EH (cell line): Measurements from ENCODE around the gene BANF1.
"Not testable (repeated sequence)": the region's sequence is repeated elsewhere in the genome, so short reads cannot be mapped to it uniquely, and the experiment has no call there.

Experiments
- DNase-seq: peaks from one replicate; pipeline ENCODE4 v3.0.0-alpha.2; 2015; ENCODE audit warnings: low read depth

The BANF1 gene

DNA sequence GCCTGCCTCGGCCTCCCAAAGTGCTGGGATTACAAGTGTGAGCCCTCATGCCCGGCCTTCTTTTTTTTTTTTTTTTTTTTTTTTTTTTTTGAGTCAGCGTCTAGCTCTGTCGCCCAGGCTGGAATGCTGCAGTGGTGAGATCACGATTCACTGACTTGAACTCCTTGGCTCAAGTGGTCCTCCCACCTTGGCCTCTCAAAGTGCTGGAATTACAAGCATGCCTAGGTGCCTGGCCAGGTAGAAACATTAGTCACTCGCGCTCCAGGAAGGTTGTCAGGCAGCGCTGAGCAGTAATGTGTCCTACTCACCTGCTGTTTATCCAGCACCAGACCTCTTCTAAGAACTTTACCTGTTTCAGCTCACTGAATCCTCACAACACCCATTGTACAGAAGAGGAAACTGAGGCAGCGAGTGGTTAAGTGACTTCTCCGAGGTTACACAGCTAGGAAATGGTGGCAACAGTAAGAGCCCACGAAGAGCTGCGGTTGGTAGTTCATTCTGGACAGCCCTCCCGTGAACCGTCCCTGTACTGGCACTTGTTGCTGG lies 9.0 kb downstream of the BANF1 start:
- DNase-seq = peak; percentile 78

DNA sequence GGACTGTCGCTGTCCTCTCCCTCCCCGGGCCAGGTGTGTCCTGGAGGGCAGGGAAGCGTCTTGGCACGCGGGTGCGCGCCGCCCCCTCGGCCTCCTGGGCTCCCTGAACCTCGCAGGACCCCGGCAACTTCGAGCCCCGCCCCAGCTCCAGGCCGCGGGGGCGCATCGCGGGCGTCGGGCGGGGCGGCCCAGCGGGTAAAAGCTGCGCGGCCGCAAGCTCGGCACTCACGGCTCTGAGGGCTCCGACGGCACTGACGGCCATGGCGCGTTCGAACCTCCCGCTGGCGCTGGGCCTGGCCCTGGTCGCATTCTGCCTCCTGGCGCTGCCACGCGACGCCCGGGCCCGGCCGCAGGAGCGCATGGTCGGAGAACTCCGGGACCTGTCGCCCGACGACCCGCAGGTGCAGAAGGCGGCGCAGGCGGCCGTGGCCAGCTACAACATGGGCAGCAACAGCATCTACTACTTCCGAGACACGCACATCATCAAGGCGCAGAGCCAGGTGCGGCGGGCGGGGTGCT lies 9.5 kb downstream of the BANF1 start, which contains the start of gene CST6:
CST6 (plus strand) TSS at position 224 of the 519 bp plus-strand sequence; CDS start at position 261, 37 bp downstream.
- no peak for DNase-seq

DNA sequence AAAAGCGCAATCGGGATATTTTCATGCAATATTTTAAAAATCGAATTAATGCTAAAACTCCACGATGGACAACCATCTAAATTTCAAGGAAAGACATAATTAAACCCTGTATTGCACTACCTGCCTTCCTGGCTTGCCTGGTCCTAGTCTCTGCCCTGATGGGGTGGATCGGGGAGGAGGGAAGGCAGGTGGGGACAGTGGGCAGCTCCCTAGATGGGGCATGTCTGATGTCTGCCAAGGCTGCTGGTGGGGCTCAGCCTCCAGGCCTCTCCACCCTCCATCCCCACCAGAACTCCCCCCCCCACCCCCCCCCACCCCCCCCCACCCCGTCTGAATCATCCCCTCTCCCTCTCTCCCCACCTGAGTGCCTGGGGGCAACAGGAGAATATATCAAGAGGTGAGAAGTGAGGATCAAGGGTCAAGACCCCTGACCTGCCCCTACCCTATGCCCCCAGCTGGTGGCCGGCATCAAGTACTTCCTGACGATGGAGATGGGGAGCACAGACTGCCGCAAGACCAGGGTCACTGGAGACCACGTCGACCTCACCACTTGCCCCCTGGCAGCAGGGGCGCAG lies 10.2 kb downstream of the BANF1 start:
- DNase-seq = no peak

GRCh38 chr11:66012946-66013761 lies 10.9 kb downstream of the BANF1 start:
- DNase-seq = no peak

GRCh38 chr11:66013762-66014100 lies 11.4 kb downstream of the BANF1 start:
- DNase-seq = no peak

GRCh38 chr11:66014804-66015453 lies 12.6 kb downstream of the BANF1 start:
- DNase-seq = no peak

DNA sequence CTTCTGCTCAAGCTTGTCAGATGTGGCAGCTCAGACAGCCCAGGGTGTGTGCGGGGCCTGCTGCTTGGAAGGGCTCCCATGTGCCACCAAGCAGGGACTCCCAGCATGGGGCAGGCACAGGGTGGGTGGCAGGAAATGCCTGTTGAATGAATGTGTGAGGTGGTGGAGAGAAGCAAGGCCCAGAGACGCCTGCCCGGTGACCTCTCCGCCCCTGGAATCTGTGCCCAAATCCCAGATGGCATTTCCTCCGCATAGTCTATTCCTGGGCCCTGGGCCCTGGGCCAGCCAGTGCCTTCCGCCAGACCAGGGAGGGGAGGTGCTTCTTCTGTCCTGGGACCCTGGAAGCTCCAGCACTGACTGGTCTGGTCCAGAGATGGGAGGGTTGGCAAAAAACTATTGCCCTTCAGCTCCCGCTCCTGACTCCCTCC lies 13.2 kb downstream of the BANF1 start:
- DNase-seq = peak; percentile 90

DNA sequence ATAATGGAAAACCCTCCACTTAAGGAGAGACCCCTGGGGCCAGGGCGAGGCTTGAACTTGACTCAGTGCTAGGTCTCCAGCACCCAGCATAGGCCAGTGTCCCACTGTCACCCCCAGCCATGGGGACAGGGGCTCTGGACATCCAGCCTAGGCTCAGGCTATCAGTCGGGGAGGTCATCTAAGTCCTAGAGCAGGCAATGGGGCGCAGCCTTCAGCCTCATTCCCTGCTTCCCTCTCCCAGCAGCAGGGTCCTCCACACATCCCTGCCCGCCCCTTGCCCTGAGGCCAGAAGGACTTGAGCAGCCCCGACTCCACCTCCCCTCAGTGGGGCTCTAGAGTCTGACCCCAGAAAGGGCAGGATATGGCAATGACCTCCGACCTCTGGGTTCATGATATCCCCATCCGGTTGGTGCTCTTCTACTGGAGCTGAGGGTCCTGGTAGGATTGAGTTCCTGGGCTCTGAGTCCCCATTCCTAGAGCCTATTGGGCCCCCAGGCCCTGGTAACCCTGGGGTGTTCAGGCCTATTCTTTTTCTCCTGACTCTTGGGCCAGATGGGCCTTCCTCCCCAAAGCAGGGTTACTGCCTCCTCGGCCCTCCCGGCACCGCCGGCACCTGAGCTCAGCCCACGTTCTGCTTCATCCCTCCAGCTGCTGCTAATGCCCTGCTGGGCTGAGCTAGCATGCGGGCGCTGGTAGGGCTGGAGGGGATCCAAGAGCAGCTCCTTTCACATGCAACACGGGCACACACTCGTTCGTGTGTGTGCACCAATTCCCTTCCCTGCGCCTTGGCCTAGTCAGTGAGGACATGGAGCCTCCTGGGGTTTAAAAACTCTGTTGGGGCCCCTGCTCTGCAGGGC lies 13.9 kb downstream of the BANF1 start:
- no peak for DNase-seq

DNA sequence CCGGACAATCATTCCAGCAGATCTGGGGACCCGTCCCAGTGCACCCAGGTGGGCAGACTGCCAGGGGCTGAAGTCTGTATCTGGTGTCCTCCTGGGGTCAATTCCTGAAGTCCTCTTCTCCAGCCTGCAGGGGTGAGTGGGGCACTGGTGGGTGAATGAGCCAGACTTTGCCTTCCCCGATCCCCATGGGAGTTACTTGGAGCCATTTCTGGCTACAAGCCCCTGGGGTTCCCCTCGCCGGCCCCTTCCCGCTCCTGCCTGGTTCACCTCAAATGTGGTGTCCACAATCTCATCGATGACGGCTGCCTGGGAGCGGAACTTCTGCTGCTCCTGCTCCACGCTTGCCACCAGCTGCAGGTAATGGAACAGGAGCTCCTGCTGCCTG lies 14.5 kb downstream of the BANF1 start:
- no peak for DNase-seq

- no peak for DNase-seq
These were observed 15.0 kb downstream of the BANF1 start for GRCh38 chr11:66017321-66017720.

- no peak for DNase-seq
These were observed 17.9 kb downstream of the BANF1 start for GRCh38 chr11:66020212-66020611.

DNA sequence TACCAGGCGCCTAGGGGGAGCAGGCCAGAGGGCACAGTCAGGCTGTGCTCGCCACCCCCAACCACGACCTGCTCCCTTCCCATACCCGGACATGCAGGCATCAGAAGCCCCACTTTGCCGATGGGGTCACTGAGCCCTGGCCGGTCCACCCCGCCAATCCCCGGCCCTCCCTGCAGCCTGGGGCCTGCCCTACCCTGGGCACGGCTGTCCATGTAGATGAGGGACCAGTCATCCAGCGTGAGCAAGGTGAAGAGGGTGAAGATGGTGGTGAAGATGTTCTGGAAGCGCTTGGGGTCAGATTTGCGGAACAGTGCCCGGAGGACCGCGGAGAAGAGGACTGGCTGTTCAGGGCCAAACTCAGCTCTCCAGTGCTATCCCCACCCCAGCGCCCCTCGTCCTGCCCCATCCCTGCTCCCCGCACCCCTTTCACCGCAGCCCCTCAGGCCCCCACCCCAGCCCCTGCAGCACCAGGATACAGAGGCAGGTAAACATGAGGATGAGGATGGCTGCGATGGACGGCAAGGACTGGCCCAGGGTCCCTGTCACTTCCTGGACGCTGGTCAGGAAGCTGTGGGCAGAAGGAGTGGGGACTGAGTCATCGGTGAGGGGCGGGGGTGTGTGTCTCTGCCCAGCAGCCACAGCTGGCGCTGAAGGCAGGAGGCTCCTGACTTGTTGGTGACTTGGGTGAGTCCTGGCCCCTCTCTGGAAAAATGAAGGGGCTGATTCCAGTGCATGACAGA lies 18.5 kb downstream of the BANF1 start:
- peak; percentile 91 for DNase-seq

GRCh38 chr11:66022401-66023185 lies 20.3 kb downstream of the BANF1 start:
- peak; percentile 66 for DNase-seq

DNA sequence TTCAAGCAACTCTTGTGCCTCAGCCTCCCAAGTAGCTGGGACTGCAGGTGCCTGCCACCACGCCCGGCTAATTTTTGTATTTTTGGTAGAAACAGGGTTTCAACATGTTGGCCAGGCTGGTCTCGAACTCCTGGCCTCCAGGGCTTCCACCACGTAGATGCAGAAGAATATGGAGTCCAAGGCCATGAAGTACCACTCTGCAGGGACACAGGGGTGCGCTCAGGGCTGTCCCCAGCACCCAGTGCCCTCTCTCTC lies 20.8 kb downstream of the BANF1 start:
- not testable (repeated sequence) for DNase-seq

- no peak for DNase-seq
These were observed 23.8 kb downstream of the BANF1 start, which contains the start of gene CATSPER1 for GRCh38 chr11:66026017-66026529. TSS of gene CATSPER1 (minus strand) at chr11:66026479. CDS start at chr11:66026379, 100 bp downstream.

- DNase-seq = no peak
These were observed 30.8 kb downstream of the BANF1 start for GRCh38 chr11:66032957-66033735.

- no peak for DNase-seq
These were observed 33.5 kb downstream of the BANF1 start for GRCh38 chr11:66035653-66036333.

DNA sequence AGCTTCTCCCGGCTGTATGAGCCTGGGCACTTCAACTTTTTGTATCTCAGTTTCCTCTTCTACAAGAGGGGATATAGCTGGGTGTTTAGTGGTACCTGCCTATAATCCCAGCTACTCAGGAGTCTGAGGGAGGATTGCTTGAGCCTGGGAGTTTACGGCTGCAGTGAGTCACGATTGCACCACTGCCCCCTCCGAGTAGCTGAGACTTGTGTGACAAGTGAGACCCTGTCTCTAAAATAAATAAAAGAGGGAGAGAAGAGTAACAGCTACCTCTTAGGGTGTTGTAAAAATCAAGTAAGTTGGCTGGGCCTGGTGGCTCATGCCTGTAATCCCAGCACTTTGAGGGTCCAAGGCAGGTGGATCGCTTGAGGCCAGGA lies 34.0 kb downstream of the BANF1 start:
- no peak for DNase-seq

GRCh38 chr11:66037327-66037726 lies 35.0 kb downstream of the BANF1 start:
- DNase-seq = no peak
